ENCODE results near the gene AEBP2.

Gene AEBP2

DNA sequence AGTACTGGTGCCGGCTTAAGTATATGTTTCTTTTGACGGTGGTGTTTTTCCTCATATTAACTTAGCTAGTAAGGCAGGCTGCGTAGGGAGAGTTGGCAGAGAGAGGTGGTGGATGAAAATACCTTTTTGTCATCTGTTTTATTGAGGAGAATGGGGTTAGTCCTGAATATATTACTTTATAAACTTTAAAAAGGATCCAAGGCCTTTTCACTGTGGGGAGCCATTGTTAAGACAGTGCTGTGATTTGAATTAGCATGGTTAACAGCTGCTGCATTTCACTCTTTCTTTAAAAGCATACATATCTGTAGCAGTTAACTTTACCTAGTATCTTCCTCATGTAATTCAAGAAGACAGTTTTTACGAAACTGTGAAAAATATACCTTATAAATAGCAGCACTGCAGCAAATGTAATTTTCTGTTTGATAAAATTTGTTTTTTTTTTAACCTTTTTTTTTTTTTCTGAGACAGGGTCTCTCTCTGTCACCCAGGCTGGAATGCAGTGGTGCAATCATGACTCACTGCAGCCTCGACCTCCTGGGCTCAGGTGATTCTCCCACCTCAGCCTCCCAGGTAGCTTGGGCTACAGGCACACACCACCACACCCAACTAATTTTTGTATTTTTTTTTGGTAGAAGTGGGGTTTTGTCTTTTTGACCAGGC, 57.1 kb downstream of the AEBP2 start:
- Histone ChIP-seq H3K27me3 (ENCODE audit: control insufficient read depth in 1 of 2, insufficient read depth in 2 of 2, low read length in 2 of 2) (no peaks in the 10 kb centered on the region), H3K36me3 (ENCODE audit: control insufficient read depth in 1 of 2, insufficient read depth in 2 of 2, low read length in 2 of 2) (peaks cover 5 to 22% of the 10 kb centered on the region in 2 donors), H3K27ac (ENCODE audit: low read depth, low read length) (no peak overlapping the region), H3K4me1 (ENCODE audit: control insufficient read depth in 1 of 2, insufficient read depth in 2 of 2, low read length in 2 of 2) (no peaks in the 10 kb centered on the region), H3K9ac (ENCODE audit: low read depth in 1 of 2, low read length in 2 of 2) (no peak overlapping the region), H3K4me3 (ENCODE audit: low read depth in 1 of 2, low read length in 2 of 2) (no peak overlapping the region), H3K9me3 (ENCODE audit: control insufficient read depth in 1 of 2, low read length in 2 of 2) (no peaks in the 10 kb centered on the region)

DNA sequence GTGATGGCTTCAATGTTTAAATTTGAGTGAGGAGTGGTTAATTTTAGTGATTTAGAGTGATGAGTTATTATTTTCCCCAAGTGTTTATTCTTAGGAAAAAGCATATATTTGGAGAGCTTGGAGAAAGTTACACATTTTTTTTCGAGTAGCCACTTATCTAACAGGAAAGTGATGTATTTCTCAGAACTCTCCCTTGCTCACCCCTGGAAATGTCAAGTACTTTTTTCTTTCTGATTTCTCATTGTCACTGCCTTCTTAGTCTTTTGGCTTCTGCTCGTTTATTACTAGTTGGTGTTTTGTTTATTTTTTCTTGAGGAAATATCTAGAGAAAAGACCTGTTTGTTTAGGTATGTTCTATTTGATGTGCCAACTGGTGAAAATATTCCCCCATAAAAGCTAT, 58.8 kb downstream of the AEBP2 start:
- no peaks in the 10 kb centered on the region for H3K9me3 ChIP-seq (ENCODE audit: control insufficient read depth in 1 of 2, low read length in 2 of 2)
- no peak overlapping the region for H3K4me3 ChIP-seq (ENCODE audit: low read depth in 1 of 2, low read length in 2 of 2)
- H3K4me1 ChIP-seq (ENCODE audit: control insufficient read depth in 1 of 2, insufficient read depth in 2 of 2, low read length in 2 of 2), result no peaks in the 10 kb centered on the region
- H3K36me3 ChIP-seq (ENCODE audit: control insufficient read depth in 1 of 2, insufficient read depth in 2 of 2, low read length in 2 of 2), result peaks cover 5 to 22% of the 10 kb centered on the region in 2 donors
- no peaks in the 10 kb centered on the region for H3K27me3 ChIP-seq (ENCODE audit: control insufficient read depth in 1 of 2, insufficient read depth in 2 of 2, low read length in 2 of 2)
- H3K27ac ChIP-seq (ENCODE audit: low read depth, low read length), result no peak overlapping the region
- H3K9ac ChIP-seq (ENCODE audit: low read depth in 1 of 2, low read length in 2 of 2), result no peak overlapping the region

DNA sequence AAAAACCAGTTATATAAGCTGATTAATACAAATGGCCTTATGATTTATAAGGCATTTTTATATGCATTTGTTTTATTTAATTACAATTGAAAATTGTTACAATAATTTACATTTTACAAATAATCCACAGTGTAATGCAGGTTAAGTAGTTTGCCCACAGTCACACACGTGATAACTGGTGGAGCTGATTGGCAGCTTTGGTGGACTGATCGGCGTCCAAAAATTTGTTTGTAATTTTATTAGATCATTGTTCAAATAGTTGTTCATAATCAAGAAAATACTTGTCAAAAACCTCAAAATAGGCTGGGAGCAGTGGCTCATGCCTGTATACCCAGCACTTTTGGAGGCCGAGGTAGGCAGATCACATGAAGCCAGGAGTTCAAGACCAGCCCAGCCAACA, 59.7 kb downstream of the AEBP2 start:
- Histone ChIP-seq H3K27ac (ENCODE audit: low read depth, low read length) (no peak overlapping the region), H3K9me3 (ENCODE audit: control insufficient read depth in 1 of 2, low read length in 2 of 2) (no peaks in the 10 kb centered on the region), H3K9ac (ENCODE audit: low read depth in 1 of 2, low read length in 2 of 2) (no peak overlapping the region), H3K4me3 (ENCODE audit: low read depth in 1 of 2, low read length in 2 of 2) (no peak overlapping the region), H3K4me1 (ENCODE audit: control insufficient read depth in 1 of 2, insufficient read depth in 2 of 2, low read length in 2 of 2) (no peaks in the 10 kb centered on the region), H3K36me3 (ENCODE audit: control insufficient read depth in 1 of 2, insufficient read depth in 2 of 2, low read length in 2 of 2) (peaks cover 2 to 24% of the 10 kb centered on the region in 2 donors), H3K27me3 (ENCODE audit: control insufficient read depth in 1 of 2, insufficient read depth in 2 of 2, low read length in 2 of 2) (no peaks in the 10 kb centered on the region)

DNA sequence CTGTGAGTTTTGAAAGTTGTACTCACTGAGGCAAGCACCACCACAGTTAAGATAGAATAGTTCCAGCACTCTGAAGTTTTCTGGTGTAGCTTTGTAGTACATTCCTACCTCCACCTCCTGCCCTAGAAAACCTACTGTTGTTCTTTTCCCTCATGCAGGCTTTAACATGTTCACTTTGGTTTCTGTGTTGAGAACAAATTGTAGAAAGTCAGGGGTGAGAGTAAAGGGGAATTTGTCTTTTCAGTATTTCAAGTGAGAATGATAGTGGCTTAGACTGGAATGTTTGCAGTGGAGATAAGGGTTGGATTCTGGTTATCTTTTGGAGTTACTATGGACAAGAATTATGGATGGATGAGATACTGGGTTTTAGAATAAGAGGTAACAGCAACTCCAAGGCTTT, 67.2 kb downstream of the AEBP2 start:
- Histone ChIP-seq H3K4me1 (ENCODE audit: control insufficient read depth in 1 of 2, insufficient read depth in 2 of 2, low read length in 2 of 2) (no peaks in the 10 kb centered on the region), H3K27me3 (ENCODE audit: control insufficient read depth in 1 of 2, insufficient read depth in 2 of 2, low read length in 2 of 2) (no peaks in the 10 kb centered on the region), H3K9ac (ENCODE audit: low read depth in 1 of 2, low read length in 2 of 2) (no peak overlapping the region), H3K4me3 (ENCODE audit: low read depth in 1 of 2, low read length in 2 of 2) (no peak overlapping the region), H3K27ac (ENCODE audit: low read depth, low read length) (no peak overlapping the region), H3K36me3 (ENCODE audit: control insufficient read depth in 1 of 2, insufficient read depth in 2 of 2, low read length in 2 of 2) (peaks cover 0 to 18% of the 10 kb centered on the region in 2 donors), H3K9me3 (ENCODE audit: control insufficient read depth in 1 of 2, low read length in 2 of 2) (no peaks in the 10 kb centered on the region)

DNA sequence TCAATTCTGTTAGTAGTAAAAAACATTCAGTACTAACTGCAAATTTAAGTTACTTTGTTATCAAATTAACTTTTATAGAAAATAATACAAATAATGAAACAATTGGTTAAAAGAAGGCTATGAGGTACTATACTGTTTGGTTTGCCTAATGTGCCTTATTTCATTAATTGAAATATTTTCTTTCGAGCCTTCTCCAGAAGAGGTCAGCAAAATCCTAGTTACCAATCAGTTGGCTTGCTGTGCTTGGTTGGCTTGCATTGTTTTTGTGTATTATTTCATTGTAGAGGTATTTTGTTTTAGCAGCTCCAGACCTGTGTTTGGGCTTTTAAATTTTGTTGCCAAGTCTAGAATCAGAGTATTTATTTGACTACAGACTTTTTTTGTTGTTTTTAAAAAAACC, 68.5 kb downstream of the AEBP2 start:
- Histone ChIP-seq H3K36me3 (ENCODE audit: control insufficient read depth in 1 of 2, insufficient read depth in 2 of 2, low read length in 2 of 2) (peaks cover 0 to 21% of the 10 kb centered on the region in 2 donors), H3K27ac (ENCODE audit: low read depth, low read length) (no peak overlapping the region), H3K9me3 (ENCODE audit: control insufficient read depth in 1 of 2, low read length in 2 of 2) (no peaks in the 10 kb centered on the region), H3K27me3 (ENCODE audit: control insufficient read depth in 1 of 2, insufficient read depth in 2 of 2, low read length in 2 of 2) (no peaks in the 10 kb centered on the region), H3K4me3 (ENCODE audit: low read depth in 1 of 2, low read length in 2 of 2) (no peak overlapping the region), H3K9ac (ENCODE audit: low read depth in 1 of 2, low read length in 2 of 2) (no peak overlapping the region), H3K4me1 (ENCODE audit: control insufficient read depth in 1 of 2, insufficient read depth in 2 of 2, low read length in 2 of 2) (no peaks in the 10 kb centered on the region)

DNA sequence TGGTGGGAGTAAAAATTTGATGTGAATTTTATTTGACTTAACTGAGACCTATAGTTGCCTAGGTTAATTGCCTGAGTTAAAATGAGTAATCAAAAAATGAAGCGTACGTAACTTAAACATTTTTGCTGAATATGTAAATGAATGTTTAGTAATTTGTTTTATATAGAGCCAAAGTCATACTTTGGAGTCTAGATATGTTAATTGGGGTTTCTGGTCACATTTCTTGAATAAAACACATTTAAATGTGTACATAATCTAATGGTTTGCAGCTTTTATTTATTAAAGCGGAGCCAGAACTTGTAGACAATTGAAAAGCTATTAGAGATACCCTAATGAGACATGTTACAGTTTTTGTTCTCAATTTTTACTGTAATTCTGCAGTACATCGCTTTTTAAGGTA, 71.2 kb downstream of the AEBP2 start:
- H3K27ac ChIP-seq (ENCODE audit: low read depth, low read length), result no peak overlapping the region
- H3K9ac ChIP-seq (ENCODE audit: low read depth in 1 of 2, low read length in 2 of 2), result no peak overlapping the region
- no peaks in the 10 kb centered on the region for H3K27me3 ChIP-seq (ENCODE audit: control insufficient read depth in 1 of 2, insufficient read depth in 2 of 2, low read length in 2 of 2)
- H3K4me3 ChIP-seq (ENCODE audit: low read depth in 1 of 2, low read length in 2 of 2), result no peak overlapping the region
- H3K36me3 ChIP-seq (ENCODE audit: control insufficient read depth in 1 of 2, insufficient read depth in 2 of 2, low read length in 2 of 2), result peaks cover 6 to 13% of the 10 kb centered on the region in 2 donors
- H3K9me3 ChIP-seq (ENCODE audit: control insufficient read depth in 1 of 2, low read length in 2 of 2), result no peaks in the 10 kb centered on the region
- H3K4me1 ChIP-seq (ENCODE audit: control insufficient read depth in 1 of 2, insufficient read depth in 2 of 2, low read length in 2 of 2), result no peaks in the 10 kb centered on the region

DNA sequence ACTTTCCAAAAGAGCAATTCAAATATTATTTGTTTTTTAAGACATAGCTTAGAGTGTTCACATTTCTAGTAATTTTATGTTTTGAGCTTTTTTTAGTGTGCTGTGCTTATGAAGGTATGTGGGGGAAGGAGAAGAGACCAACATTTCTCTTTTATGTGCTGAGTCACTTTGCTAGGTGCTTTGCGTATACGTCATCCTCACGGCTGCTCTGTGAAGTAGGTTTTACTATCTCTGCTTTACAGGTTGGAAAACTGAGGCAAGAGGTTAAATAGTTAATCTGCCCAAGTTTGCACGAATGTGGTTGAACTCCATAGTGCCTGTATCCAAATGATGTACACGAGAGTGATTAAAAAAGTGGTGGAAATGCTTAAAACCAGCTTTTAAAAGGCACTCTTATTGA, 75.9 kb downstream of the AEBP2 start:
- Histone ChIP-seq H3K36me3 (ENCODE audit: control insufficient read depth in 1 of 2, insufficient read depth in 2 of 2, low read length in 2 of 2) (peaks cover 10 to 19% of the 10 kb centered on the region in 2 donors), H3K9me3 (ENCODE audit: control insufficient read depth in 1 of 2, low read length in 2 of 2) (no peaks in the 10 kb centered on the region), H3K4me3 (ENCODE audit: low read depth in 1 of 2, low read length in 2 of 2) (no peak overlapping the region)

DNA sequence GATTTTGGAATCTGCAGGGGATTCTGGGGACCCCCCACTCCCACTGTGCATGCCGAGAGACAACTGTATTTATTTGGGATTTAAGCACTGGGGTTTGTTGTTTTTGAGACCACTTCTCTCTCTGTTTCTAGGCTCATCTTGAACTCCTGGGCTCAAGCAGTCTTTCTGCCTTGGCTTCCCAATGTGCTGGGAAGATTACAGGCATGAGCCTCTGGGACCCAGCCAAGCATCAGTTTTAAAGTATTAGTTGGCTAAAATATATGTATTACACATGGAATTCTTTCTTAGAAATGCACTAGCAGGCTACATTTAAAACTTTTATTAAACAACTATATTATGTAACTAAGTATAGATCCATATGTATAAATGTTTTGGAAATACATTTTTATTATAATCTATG, 78.3 kb downstream of the AEBP2 start:
- no peaks in the 10 kb centered on the region for H3K4me1 ChIP-seq (ENCODE audit: control insufficient read depth in 1 of 2, insufficient read depth in 2 of 2, low read length in 2 of 2)
- H3K9ac ChIP-seq (ENCODE audit: low read depth in 1 of 2, low read length in 2 of 2), result no peak overlapping the region
- no peaks in the 10 kb centered on the region for H3K9me3 ChIP-seq (ENCODE audit: control insufficient read depth in 1 of 2, low read length in 2 of 2)
- H3K27ac ChIP-seq (ENCODE audit: low read depth, low read length), result no peak overlapping the region
- H3K4me3 ChIP-seq (ENCODE audit: low read depth in 1 of 2, low read length in 2 of 2), result no peak overlapping the region
- peaks cover 10 to 22% of the 10 kb centered on the region in 2 donors for H3K36me3 ChIP-seq (ENCODE audit: control insufficient read depth in 1 of 2, insufficient read depth in 2 of 2, low read length in 2 of 2)
- H3K27me3 ChIP-seq (ENCODE audit: control insufficient read depth in 1 of 2, insufficient read depth in 2 of 2, low read length in 2 of 2), result no peaks in the 10 kb centered on the region

More for the DNA sequence above, 75.9 kb downstream of the AEBP2 start:
- H3K27me3 ChIP-seq (ENCODE audit: control insufficient read depth in 1 of 2, insufficient read depth in 2 of 2, low read length in 2 of 2), result no peaks in the 10 kb centered on the region
- no peaks in the 10 kb centered on the region for H3K4me1 ChIP-seq (ENCODE audit: control insufficient read depth in 1 of 2, insufficient read depth in 2 of 2, low read length in 2 of 2)
- H3K27ac ChIP-seq (ENCODE audit: low read depth, low read length), result no peak overlapping the region
- H3K9ac ChIP-seq (ENCODE audit: low read depth in 1 of 2, low read length in 2 of 2), result no peak overlapping the region

DNA sequence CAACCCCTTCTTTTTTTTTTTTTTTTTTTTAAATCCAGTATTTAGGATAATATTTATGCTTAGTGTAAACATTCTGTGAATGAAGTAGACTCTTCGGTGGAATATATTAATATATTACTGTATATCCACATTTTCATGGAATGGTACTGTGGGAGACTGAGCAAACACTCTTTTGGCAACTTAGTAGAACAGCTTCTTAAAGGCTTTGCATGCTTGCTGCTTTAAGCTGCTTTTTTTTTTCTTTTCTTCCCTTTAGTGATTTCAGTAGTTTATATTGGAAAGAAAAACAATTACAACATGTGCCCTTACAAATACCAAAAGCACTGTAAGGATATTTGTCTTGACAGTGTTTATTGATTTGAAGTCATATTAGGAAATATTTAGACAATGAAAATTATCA, 78.9 kb downstream of the AEBP2 start:
- H3K27me3 ChIP-seq (ENCODE audit: control insufficient read depth in 1 of 2, insufficient read depth in 2 of 2, low read length in 2 of 2), result no peaks in the 10 kb centered on the region
- H3K9ac ChIP-seq (ENCODE audit: low read depth in 1 of 2, low read length in 2 of 2), result no peak overlapping the region
- H3K36me3 ChIP-seq (ENCODE audit: control insufficient read depth in 1 of 2, insufficient read depth in 2 of 2, low read length in 2 of 2), result peaks cover 10 to 18% of the 10 kb centered on the region in 2 donors
- no peaks in the 10 kb centered on the region for H3K4me1 ChIP-seq (ENCODE audit: control insufficient read depth in 1 of 2, insufficient read depth in 2 of 2, low read length in 2 of 2)
- H3K27ac ChIP-seq (ENCODE audit: low read depth, low read length), result no peak overlapping the region
- H3K9me3 ChIP-seq (ENCODE audit: control insufficient read depth in 1 of 2, low read length in 2 of 2), result no peaks in the 10 kb centered on the region
- no peak overlapping the region for H3K4me3 ChIP-seq (ENCODE audit: low read depth in 1 of 2, low read length in 2 of 2)

DNA sequence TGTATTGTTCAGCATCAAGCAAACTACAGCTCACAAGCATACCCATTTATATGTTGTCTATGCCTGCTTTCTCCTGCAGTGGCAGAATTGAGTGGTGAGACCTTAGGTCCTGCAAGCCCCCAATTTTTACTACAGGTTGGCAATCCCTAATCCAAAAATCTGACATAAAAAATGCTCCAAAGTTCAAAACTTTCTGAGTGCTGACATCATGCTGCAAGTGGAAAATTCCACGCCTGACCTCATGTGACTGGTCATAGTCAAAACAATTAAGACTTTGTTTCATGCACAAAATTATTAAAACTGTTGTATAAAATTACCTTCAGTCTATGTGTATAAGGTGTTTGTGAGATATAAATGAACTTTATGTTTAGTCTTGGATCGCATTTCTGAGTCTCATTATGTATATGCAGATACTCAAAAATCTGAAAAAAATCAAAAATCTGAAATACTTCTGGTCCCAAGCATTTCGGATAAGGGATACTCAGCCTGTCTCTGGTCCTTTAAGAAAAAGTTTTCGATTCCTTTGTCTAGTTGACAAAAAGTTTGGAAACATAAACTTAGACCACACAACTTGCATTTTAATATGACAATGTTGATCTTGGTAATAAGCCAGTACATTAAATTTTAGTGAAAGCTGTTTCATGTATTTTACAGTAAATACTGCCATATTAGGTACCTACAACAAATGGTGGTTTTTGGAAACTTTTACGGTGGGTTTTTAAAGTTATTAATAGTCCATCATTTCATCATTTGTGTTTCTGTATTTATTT, 81.5 kb downstream of the AEBP2 start:
- Histone ChIP-seq H3K36me3 (ENCODE audit: control insufficient read depth in 1 of 2, insufficient read depth in 2 of 2, low read length in 2 of 2) (peaks cover 0 to 15% of the 10 kb centered on the region in 2 donors), H3K27me3 (ENCODE audit: control insufficient read depth in 1 of 2, insufficient read depth in 2 of 2, low read length in 2 of 2) (no peaks in the 10 kb centered on the region), H3K4me1 (ENCODE audit: control insufficient read depth in 1 of 2, insufficient read depth in 2 of 2, low read length in 2 of 2) (no peaks in the 10 kb centered on the region), H3K27ac (ENCODE audit: low read depth, low read length) (no peak overlapping the region), H3K4me3 (ENCODE audit: low read depth in 1 of 2, low read length in 2 of 2) (no peak overlapping the region), H3K9me3 (ENCODE audit: control insufficient read depth in 1 of 2, low read length in 2 of 2) (no peaks in the 10 kb centered on the region), H3K9ac (ENCODE audit: low read depth in 1 of 2, low read length in 2 of 2) (no peak overlapping the region)

Measured in duodenal mucosa (tissue), 2 donors.